Upper lobe of left lung (tissue), 4 donors: ENCODE results near the gene KCNAB1.

Experiments
- POLR2A ChIP-seq, 4 donors: fragments of 450-650 bp; IDR thresholded peaks; one replicate each; pipeline ENCODE4 v1.5.1; 2016 to 2017; ENCODE audit warnings: antibody characterized with exemption in 4 of 4, mild to moderate bottlenecking in 2 of 4
- POLR2AphosphoS5 ChIP-seq, 2 donors: sonication (generic); formaldehyde crosslinking; IDR thresholded peaks; one replicate each; pipeline ENCODE4 v1.5.1; 2017; ENCODE audit warnings: antibody characterized with exemption in 2 of 2
- TF ChIP-seq, protein P1 (sequence below), 6 experiments: fragments of 450-650 bp in 4 of 6; fragments of 200-600 bp in 2 of 6; sonication (generic) in 2 of 6; IDR thresholded peaks; one replicate each; pipeline ENCODE4 v1.5.1; 2016 to 2019; ENCODE audit warnings: antibody characterized with exemption in 6 of 6

DNA sequence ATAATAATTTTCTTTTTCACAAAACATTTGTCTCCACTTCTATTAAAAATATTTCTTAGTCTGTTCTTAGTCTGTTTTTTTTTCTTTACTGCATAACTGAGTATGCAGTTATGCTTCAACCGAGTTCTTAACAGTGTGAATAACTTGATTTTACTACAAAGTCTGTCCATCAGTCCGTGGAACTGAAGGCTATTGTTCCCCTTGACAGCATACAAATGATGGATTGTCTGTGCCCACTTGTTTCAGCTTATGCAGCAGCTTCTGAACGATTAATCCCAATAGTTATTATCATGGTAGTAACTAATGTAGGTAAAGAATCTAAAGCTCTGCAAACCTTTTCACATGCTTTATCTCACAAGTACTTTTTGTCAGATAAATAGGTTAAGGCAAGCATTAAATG lies 283.8 kb downstream of the KCNAB1 start:
- no peak for TF ChIP-seq POLR2AphosphoS5 (IDR thresholded peaks at IDR 0.05)
- no peak for TF ChIP-seq POLR2A (IDR thresholded peaks at IDR 0.05)
- TF ChIP-seq, protein P1, sequence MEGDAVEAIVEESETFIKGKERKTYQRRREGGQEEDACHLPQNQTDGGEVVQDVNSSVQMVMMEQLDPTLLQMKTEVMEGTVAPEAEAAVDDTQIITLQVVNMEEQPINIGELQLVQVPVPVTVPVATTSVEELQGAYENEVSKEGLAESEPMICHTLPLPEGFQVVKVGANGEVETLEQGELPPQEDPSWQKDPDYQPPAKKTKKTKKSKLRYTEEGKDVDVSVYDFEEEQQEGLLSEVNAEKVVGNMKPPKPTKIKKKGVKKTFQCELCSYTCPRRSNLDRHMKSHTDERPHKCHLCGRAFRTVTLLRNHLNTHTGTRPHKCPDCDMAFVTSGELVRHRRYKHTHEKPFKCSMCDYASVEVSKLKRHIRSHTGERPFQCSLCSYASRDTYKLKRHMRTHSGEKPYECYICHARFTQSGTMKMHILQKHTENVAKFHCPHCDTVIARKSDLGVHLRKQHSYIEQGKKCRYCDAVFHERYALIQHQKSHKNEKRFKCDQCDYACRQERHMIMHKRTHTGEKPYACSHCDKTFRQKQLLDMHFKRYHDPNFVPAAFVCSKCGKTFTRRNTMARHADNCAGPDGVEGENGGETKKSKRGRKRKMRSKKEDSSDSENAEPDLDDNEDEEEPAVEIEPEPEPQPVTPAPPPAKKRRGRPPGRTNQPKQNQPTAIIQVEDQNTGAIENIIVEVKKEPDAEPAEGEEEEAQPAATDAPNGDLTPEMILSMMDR (IDR thresholded peaks at IDR 0.05) = no peak
